Keratinocyte (primary cell): ENCODE data around the gene TMEM163.

Experiments
- CTCF ChIP-seq, 3 experiments: IDR thresholded peaks in 1 of 3; conservative IDR thresholded peaks in 1 of 3; optimal IDR thresholded peaks in 1 of 3; 2 replicates in 2 of 3; 3 replicates in 1 of 3; pipeline versions ENCODE3 to v1.5.1; 2011; ENCODE audit warnings: low read length in 3 of 3, mild to moderate bottlenecking in 3 of 3, moderate library complexity in 2 of 3, control low read depth in 1 of 3, inconsistent platforms in 1 of 3; ENCODE audit not compliant: insufficient read depth in 2 of 3; ENCODE audit errors: extremely low read depth in 1 of 3
- EZH2 ChIP-seq: IDR thresholded peaks from one replicate; pipeline ENCODE4 v1.6.1; 2012; ENCODE audit warnings: inconsistent platforms, mild to moderate bottlenecking, low read length, moderate library complexity

DNA sequence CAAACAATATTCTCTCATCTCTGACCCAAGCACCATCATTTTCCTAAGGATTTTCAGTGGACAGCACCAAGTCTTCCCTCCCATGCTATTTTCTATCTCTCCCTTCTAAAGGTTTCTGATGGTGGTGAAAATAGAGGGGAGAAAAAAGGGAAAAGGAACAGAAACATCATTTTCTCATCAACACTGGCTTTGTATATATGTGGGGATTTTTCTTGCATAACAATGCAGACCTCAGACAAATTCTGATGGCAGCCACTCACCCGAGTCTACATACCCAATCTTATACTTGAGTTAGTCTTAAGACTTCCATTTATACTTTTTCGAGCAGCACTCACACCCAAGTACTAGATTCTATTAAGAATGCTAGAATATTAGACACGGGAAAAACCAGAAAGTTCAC lies 95.8 kb downstream of the TMEM163 start:
- TF ChIP-seq CTCF (optimal IDR thresholded peaks at IDR 0.05 in 1 of 3, IDR thresholded peaks at IDR 0.05 in 1 of 3, conservative IDR thresholded peaks at IDR 0.05 in 1 of 3; ENCODE audit: extremely low read depth in 1 of 3, insufficient read depth in 2 of 3, low read length in 3 of 3) (no peak), EZH2 (no peak)
